SK-N-SH treated with all-trans-retinoic acid at 6 μM for 48 hours (cell line): ENCODE measurements around the gene EXOSC5.

ENCODE experiments used
- ZNF565 ChIP-seq: fragments of 450-650 bp; formaldehyde crosslinking; conservative IDR thresholded peaks from 2 replicates; pipeline ENCODE4 v1.5.0; 2020; ENCODE audit warnings: low read depth, mild to moderate bottlenecking, moderate library complexity
- ZNF8 ChIP-seq: fragments of 450-650 bp; formaldehyde crosslinking; IDR thresholded peaks from 2 replicates; pipeline ENCODE4 v1.5.0; 2020; ENCODE audit warnings: mild to moderate bottlenecking, moderate library complexity
- TF ChIP-seq, protein P1 (sequence below): fragments of 250-450 bp; sonication (Bioruptor Pico); IDR thresholded peaks from 2 replicates; pipeline ENCODE4 v1.5.0; 2020; ENCODE audit warnings: mild to moderate bottlenecking, moderate library complexity

DNA sequence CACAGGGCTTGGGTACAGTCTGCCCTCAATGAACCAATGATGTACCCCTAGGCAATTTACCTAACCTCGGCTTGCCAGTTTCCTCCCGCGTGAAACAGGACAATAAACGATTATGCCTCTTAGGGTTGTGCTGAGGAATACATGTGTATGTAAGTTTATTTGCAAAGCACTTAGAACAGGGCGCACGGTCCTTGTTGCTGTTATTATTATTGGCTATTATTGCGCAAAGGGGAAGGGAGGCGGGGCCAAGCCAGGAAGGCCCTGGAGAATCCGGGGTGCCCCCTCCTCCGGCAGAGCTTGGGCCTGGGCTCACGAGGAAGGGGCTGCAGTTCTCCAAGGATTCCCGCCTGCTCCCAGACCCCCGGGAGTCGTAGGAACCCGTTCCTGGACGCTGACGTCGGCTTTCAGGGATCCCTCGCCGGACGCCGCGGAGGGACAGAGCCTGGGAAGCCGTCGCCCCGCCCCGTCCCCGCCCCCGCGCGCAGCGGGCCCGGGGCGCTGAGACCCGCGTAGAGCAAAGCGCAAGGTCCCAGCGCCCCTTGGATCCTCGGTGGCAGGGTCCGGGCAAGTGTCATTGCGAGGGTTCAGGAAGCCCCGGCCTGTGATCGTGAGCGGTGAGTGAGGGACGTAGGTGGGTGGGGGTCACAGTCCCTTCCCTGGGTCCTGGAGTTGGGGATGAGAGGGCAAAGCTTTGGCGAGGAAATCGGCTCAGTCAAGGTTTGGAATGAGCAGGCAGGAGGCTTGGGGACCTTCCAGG is 20.7 kb downstream of the EXOSC5 start, which contains the start of gene TMEM91:
- no peak for TF ChIP-seq ZNF8
- TF ChIP-seq, protein P1, sequence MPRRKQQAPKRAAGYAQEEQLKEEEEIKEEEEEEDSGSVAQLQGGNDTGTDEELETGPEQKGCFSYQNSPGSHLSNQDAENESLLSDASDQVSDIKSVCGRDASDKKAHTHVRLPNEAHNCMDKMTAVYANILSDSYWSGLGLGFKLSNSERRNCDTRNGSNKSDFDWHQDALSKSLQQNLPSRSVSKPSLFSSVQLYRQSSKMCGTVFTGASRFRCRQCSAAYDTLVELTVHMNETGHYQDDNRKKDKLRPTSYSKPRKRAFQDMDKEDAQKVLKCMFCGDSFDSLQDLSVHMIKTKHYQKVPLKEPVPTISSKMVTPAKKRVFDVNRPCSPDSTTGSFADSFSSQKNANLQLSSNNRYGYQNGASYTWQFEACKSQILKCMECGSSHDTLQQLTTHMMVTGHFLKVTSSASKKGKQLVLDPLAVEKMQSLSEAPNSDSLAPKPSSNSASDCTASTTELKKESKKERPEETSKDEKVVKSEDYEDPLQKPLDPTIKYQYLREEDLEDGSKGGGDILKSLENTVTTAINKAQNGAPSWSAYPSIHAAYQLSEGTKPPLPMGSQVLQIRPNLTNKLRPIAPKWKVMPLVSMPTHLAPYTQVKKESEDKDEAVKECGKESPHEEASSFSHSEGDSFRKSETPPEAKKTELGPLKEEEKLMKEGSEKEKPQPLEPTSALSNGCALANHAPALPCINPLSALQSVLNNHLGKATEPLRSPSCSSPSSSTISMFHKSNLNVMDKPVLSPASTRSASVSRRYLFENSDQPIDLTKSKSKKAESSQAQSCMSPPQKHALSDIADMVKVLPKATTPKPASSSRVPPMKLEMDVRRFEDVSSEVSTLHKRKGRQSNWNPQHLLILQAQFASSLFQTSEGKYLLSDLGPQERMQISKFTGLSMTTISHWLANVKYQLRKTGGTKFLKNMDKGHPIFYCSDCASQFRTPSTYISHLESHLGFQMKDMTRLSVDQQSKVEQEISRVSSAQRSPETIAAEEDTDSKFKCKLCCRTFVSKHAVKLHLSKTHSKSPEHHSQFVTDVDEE (CRISPR knock-in tag) = no peak
- no peak for TF ChIP-seq ZNF565 (CRISPR knock-in tag)
